H1 (cell line): ENCODE data around the gene ABCG1. TPM values are rescaled to one million over a fixed set of nuclear protein-coding genes. Genes with fewer than 3 reads are reported as not detected.

Experiments
- ASH2L ChIP-seq: fragments of 200-600, 300-600 bp; sonication (generic); IDR thresholded peaks from one replicate; pipeline ENCODE4 v1.7.1; 2017; ENCODE audit warnings: low read length
- CEBPB ChIP-seq: IDR thresholded peaks from 2 replicates; pipeline ENCODE4 v1.6.1; 2012; ENCODE audit warnings: low read depth, low read length
- CHD7 ChIP-seq: fragments of 300-600 bp; sonication (generic); IDR thresholded peaks from 2 replicates; pipeline ENCODE4 v1.7.1; 2012; ENCODE audit warnings: low read length, moderate library complexity, mild to moderate bottlenecking, inconsistent platforms; ENCODE audit not compliant: insufficient replicate concordance
- EP300 ChIP-seq, 2 experiments: IDR thresholded peaks; 1 replicate in 1 of 2; 2 replicates in 1 of 2; pipeline ENCODE4 v1.6.1; 2011 to 2012; ENCODE audit warnings: low read depth in 2 of 2, low read length in 2 of 2, mild to moderate bottlenecking in 2 of 2, borderline replicate concordance in 1 of 2, inconsistent platforms in 1 of 2, moderate library complexity in 1 of 2
- KDM5A ChIP-seq: fragments of 200-600 bp; IDR thresholded peaks from 2 replicates; pipeline ENCODE4 v1.7.1; 2012; ENCODE audit warnings: mild to moderate bottlenecking, low read length, inconsistent platforms, mixed read lengths
- MAFK ChIP-seq: IDR thresholded peaks from 2 replicates; pipeline ENCODE4 v1.6.1; 2012; ENCODE audit warnings: low read depth, mild to moderate bottlenecking, improper control_type of control experiment, low read length
- MAX ChIP-seq: IDR thresholded peaks from 2 replicates; pipeline ENCODE4 v1.6.1; 2012; ENCODE audit warnings: inconsistent platforms
- SIN3A ChIP-seq, 2 experiments: IDR thresholded peaks in 1 of 2; conservative IDR thresholded peaks in 1 of 2; 2 replicates each; pipeline ENCODE4 v1.6.1; 2011 to 2012; ENCODE audit warnings: low read length in 2 of 2, improper control_type of control experiment in 1 of 2, low read depth in 1 of 2, mild to moderate bottlenecking in 1 of 2
- SP1 ChIP-seq: IDR thresholded peaks from 2 replicates; pipeline ENCODE4 v1.6.1; 2011; ENCODE audit warnings: low read depth, low read length
- SRF ChIP-seq: IDR thresholded peaks from 2 replicates; pipeline ENCODE4 v1.6.1; 2011; ENCODE audit warnings: mild to moderate bottlenecking, low read depth, low read length, moderate library complexity
- ZNF274 ChIP-seq: IDR thresholded peaks from 2 replicates; pipeline ENCODE4 v1.7.0; 2012; ENCODE audit warnings: low read length, borderline replicate concordance; ENCODE audit errors: extremely low read depth
- polyA plus RNA-seq, 7 experiments: library from polyadenylated mRNA; depleted of rRNA in 3 of 7; stranded (reverse) in 5 of 7; unstranded in 2 of 7; fragments of >200 nt in 5 of 7; fragments of 200-250 nt in 2 of 7; gene quantifications; 1 replicate in 5 of 7; 2 replicates in 1 of 7; 4 replicates in 1 of 7; pipeline versions ENCODE4 v1.2.1 to v1.2.3, GENCODE V29; 2011 to 2013; ENCODE audit warnings: missing spikeins in 2 of 7, mixed read lengths in 2 of 7
- total RNA-seq: library from RNA; stranded (reverse); fragmentation: NEBNext Ultra II Directional; extraction: Animal tissue kit (Norgen Biotek cat#: 25700); gene quantifications from 2 replicates; pipeline ENCODE4 v1.2.1, GENCODE V29; 2021

Gene ABCG1
- total and polyA plus RNA-seq, 2 of the 8 experiments (the other 6 are each of a cell fraction or from before 2014, with no cell fraction given) = 2.1 to 4.0 TPM

- no peak for TF ChIP-seq CHD7
- TF ChIP-seq MAFK = no peak
- no peak for TF ChIP-seq CEBPB
- TF ChIP-seq MAX = no peak
- TF ChIP-seq SIN3A (conservative IDR thresholded peaks at IDR 0.05 in 1 of 2, IDR thresholded peaks at IDR 0.05 in 1 of 2; ENCODE audit: low read depth in 1 of 2, low read length in 2 of 2) = no peak
- no peak for TF ChIP-seq ZNF274
- no peak for TF ChIP-seq KDM5A
- no peak for TF ChIP-seq EP300 (IDR thresholded peaks at IDR 0.05; ENCODE audit: borderline replicate concordance in 1 of 2, low read depth in 2 of 2, low read length in 2 of 2)
- TF ChIP-seq SRF = no peak
- TF ChIP-seq SP1 = no peak
- no peak for TF ChIP-seq ASH2L
Measured at GRCh38 chr21:42251654-42252324, 32.8 kb downstream of the ABCG1 start (continued).
